ENCODE data around the gene ATP9A. TPM values are rescaled to one million over a fixed set of nuclear protein-coding genes. Genes with fewer than 3 reads are reported as not detected.

The ATP9A gene
- total RNA-seq, 1 donor from 2014 or later: 18.2 TPM

DNA sequence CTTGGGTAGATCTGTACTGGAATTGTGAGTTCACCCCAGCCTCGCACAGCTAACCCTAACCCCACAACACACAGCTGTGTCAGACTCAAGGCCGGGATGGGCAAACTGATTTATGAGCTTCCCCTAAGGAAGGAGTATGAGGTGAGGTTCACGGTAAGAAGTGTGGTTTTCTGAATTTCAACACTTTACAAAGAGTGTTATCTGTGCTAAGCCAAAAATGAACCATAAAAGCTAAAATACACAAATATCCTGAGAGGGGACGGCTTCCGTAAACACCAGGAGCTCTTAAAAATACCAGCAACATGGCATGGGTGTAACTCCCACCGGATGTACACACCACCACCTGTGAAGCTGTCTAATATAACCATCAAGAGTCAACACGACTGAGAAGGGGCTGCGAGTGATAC lies 101.2 kb downstream of the ATP9A start:
- Histone ChIP-seq H3K36me3 (no peaks in the 10 kb centered on the region), H3K79me2 (ENCODE audit: low read depth) (no peaks in the 10 kb centered on the region), H3K9ac (no peak overlapping the region), H3K9me3 (ENCODE audit: low read depth) (no peaks in the 10 kb centered on the region), H3K27me3 (no peaks in the 10 kb centered on the region), H4K20me1 (ENCODE audit: low read depth) (no peaks in the 10 kb centered on the region), H3F3A (ENCODE audit: low read depth) (no peaks in the 10 kb centered on the region), H3K27ac (no peak overlapping the region), H2AFZ (replicated peaks) (no peak overlapping the region), H3K4me2 (no peak overlapping the region), H3K4me1 (no peaks in the 10 kb centered on the region), H3K4me3 (no peak overlapping the region)
- no peak overlapping the region for H3K27ac Mint-ChIP-seq
- H3K36me3 Mint-ChIP-seq: peaks cover 13% of the 10 kb centered on the region
- TF ChIP-seq, protein P1, sequence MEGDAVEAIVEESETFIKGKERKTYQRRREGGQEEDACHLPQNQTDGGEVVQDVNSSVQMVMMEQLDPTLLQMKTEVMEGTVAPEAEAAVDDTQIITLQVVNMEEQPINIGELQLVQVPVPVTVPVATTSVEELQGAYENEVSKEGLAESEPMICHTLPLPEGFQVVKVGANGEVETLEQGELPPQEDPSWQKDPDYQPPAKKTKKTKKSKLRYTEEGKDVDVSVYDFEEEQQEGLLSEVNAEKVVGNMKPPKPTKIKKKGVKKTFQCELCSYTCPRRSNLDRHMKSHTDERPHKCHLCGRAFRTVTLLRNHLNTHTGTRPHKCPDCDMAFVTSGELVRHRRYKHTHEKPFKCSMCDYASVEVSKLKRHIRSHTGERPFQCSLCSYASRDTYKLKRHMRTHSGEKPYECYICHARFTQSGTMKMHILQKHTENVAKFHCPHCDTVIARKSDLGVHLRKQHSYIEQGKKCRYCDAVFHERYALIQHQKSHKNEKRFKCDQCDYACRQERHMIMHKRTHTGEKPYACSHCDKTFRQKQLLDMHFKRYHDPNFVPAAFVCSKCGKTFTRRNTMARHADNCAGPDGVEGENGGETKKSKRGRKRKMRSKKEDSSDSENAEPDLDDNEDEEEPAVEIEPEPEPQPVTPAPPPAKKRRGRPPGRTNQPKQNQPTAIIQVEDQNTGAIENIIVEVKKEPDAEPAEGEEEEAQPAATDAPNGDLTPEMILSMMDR (IDR thresholded peaks at IDR 0.05): no peak
- TF ChIP-seq EZH2 (IDR thresholded peaks at IDR 0.05): no peak
- peaks cover 6% of the 10 kb centered on the region for H3K4me1 Mint-ChIP-seq
- H3K4me3 Mint-ChIP-seq: no peak overlapping the region
- no peaks in the 10 kb centered on the region for H3K9me3 Mint-ChIP-seq
- DNase-seq (ENCODE audit: low spot score): no peak
- no peaks in the 10 kb centered on the region for H3K27me3 Mint-ChIP-seq (ENCODE audit: insufficient read depth, low read depth)

DNA sequence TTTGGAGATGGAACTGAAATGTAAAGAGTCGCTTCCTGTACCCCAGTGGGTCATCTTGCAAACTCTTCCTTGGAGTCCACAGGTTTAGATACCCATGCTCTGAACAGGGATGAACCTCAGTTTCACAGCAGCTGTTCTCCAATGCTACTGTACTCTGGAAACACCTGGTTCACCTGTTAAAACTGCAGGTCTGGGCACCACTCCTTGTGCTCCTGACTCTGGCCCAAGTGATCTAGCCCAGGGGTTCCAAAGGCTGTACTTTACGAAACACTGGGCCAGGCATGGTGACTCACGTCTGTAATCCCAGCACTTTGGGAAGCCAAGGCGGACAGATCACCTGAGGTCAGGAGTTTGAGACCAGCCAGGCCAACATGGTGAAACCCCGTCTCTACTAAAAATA lies 102.1 kb downstream of the ATP9A start:
- Histone ChIP-seq H3K9me3 (ENCODE audit: low read depth) (no peaks in the 10 kb centered on the region), H3F3A (ENCODE audit: low read depth) (no peaks in the 10 kb centered on the region), H2AFZ (replicated peaks) (no peak overlapping the region), H3K9ac (no peak overlapping the region), H3K4me3 (no peak overlapping the region), H3K79me2 (ENCODE audit: low read depth) (no peaks in the 10 kb centered on the region), H3K36me3 (no peaks in the 10 kb centered on the region), H3K4me2 (no peak overlapping the region), H4K20me1 (ENCODE audit: low read depth) (no peaks in the 10 kb centered on the region), H3K27me3 (no peaks in the 10 kb centered on the region), H3K27ac (no peak overlapping the region), H3K4me1 (peaks cover under 1% of the 10 kb centered on the region)
- no peak overlapping the region for H3K27ac Mint-ChIP-seq
- no peak for DNase-seq (ENCODE audit: low spot score)
- H3K4me3 Mint-ChIP-seq: no peak overlapping the region
- H3K4me1 Mint-ChIP-seq: peaks cover 7% of the 10 kb centered on the region
- H3K9me3 Mint-ChIP-seq: no peaks in the 10 kb centered on the region
- peaks cover 11% of the 10 kb centered on the region for H3K36me3 Mint-ChIP-seq
- TF ChIP-seq EZH2 (IDR thresholded peaks at IDR 0.05): no peak
- TF ChIP-seq EZH2phosphoT487 (IDR thresholded peaks at IDR 0.05): no peak
- TF ChIP-seq, protein P1 (IDR thresholded peaks at IDR 0.05): no peak
- no peaks in the 10 kb centered on the region for H3K27me3 Mint-ChIP-seq (ENCODE audit: insufficient read depth, low read depth)

DNA sequence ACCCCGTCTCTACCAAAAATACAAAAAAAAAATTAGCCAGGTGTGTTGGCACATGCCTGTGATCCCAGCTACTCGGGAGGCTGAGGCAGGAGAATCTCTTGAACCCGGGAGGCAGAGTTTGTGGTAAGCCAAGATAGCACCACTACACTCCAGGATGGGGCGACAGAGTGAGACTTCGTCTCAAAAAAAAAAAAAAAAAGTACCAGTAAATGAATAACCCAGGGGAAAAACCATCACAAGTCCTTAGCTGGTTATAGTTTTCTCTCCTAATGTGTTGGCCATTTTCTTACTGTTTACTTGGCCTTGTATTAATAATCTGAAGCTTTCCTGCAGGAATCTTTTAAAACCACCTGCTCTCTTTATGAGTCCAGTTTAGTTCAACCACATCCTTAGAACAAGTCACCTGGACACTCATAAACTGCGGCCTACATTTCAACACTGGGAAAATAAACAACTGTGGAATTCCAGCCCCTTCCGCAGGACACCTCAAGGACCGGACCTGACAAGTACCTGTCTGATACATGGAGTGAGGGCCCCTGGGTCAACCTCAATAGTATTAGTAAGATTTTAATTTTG lies 102.6 kb downstream of the ATP9A start:
- Histone ChIP-seq H2AFZ (replicated peaks) (no peak overlapping the region), H3K4me1 (peaks cover 5% of the 10 kb centered on the region), H3K9me3 (ENCODE audit: low read depth) (no peaks in the 10 kb centered on the region), H3K27me3 (no peaks in the 10 kb centered on the region), H3K4me3 (no peak overlapping the region), H3K9ac (no peak overlapping the region), H3F3A (ENCODE audit: low read depth) (no peaks in the 10 kb centered on the region), H3K79me2 (ENCODE audit: low read depth) (no peaks in the 10 kb centered on the region), H3K27ac (no peak overlapping the region), H3K36me3 (no peaks in the 10 kb centered on the region), H3K4me2 (no peak overlapping the region), H4K20me1 (ENCODE audit: low read depth) (no peaks in the 10 kb centered on the region)
- H3K4me3 Mint-ChIP-seq: no peak overlapping the region
- no peaks in the 10 kb centered on the region for H3K27me3 Mint-ChIP-seq (ENCODE audit: insufficient read depth, low read depth)
- H3K27ac Mint-ChIP-seq: no peak overlapping the region
- no peaks in the 10 kb centered on the region for H3K9me3 Mint-ChIP-seq
- DNase-seq (ENCODE audit: low spot score): no peak
- peaks cover 8% of the 10 kb centered on the region for H3K36me3 Mint-ChIP-seq
- TF ChIP-seq EZH2 (IDR thresholded peaks at IDR 0.05): no peak
- no peak for TF ChIP-seq EZH2phosphoT487 (IDR thresholded peaks at IDR 0.05)
- TF ChIP-seq, protein P1 (IDR thresholded peaks at IDR 0.05): no peak
- peaks cover 8% of the 10 kb centered on the region for H3K4me1 Mint-ChIP-seq

Data from neural progenitor cell (in vitro differentiated cells).